ENCODE measurements around the gene LAMB3. TPM values are rescaled to one million over a fixed set of nuclear protein-coding genes. Genes with fewer than 3 reads are reported as not detected.

The LAMB3 gene
- total RNA-seq, 3 donors from 2014 or later (not counting 1 experiment from before 2014, with no cell fraction given): 1.2 to 2.3 (median 1.4) TPM

DNA sequence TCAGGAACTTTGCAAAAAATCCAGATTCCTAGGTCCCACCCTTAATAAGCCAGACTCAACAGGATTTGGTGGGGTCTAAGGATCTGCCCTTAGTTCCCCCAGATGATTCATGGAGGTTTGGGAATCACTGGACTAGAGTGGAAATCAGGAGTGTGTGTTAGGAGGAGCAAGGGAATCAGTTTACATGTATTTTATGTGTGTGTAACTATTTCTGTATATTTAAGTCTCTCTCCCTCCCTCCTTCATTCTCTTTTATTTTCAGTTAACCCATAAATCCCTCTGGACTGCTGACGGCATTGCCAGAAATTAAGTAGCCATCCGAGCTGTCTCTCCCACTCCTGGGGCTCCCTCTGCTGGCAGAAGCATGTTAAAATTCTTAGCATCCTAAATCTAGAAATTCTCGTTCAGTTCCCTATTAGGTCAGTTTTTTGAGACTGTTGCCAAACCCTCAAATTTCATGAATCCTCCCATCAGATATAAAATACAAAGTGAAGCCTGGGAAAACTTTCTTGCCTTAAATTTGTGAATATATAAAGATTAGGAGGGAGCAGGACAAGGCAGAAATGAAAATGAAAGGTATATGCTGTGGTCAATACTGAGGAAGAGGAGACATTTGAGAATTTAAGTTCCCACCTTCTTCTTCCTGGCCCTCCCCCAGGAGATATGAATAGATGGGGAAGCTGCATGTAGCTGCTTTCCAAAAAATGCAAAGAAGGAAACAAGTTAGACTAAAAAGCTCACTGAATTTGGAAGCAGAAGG, 40.7 kb upstream of the LAMB3 start:
- no peaks in the 10 kb centered on the region for H3K9me3 Mint-ChIP-seq
- no peak overlapping the region for H3K27ac Mint-ChIP-seq
- no peak overlapping the region for H3K4me3 Mint-ChIP-seq
- DNase-seq (peak; percentile 39 to 81), ATAC-seq (peak; percentile 63 to 65 (median 64))
- peaks cover 0 to 5% of the 10 kb centered on the region in 2 donors for H3K27me3 Mint-ChIP-seq (ENCODE audit: low read depth in 2 of 2)
- no peaks in the 10 kb centered on the region for H3K36me3 ChIP-seq (ENCODE audit: control insufficient read depth, insufficient read depth, low read length)
- intact Hi-C loops (cut with micrococcal nuclease): loop anchor here (2.0 to 5.0 kb wide), 2 partner anchors 54 to 116 kb away; no protein-coding TSS in a partner anchor
- H3K27me3 ChIP-seq (ENCODE audit: control insufficient read depth, insufficient read depth, low read length): no peaks in the 10 kb centered on the region
- H3K4me1 ChIP-seq (ENCODE audit: control insufficient read depth, insufficient read depth, low read length): no peaks in the 10 kb centered on the region
- peaks cover 9 to 11% of the 10 kb centered on the region in 2 donors for H3K4me1 Mint-ChIP-seq
- peak; percentile 86 for TF ChIP-seq CTCF (IDR thresholded peaks at IDR 0.05)
- no peaks in the 10 kb centered on the region for H3K36me3 Mint-ChIP-seq
- no peaks in the 10 kb centered on the region for H3K9me3 ChIP-seq (ENCODE audit: control insufficient read depth, insufficient read depth, low read length)
- no peak overlapping the region for H3K4me3 ChIP-seq (ENCODE audit: low read length)
- H3K27ac ChIP-seq (ENCODE audit: low read length): no peak overlapping the region
- WGBS (ENCODE audit: insufficient coverage): 9% methylated on average over 3 of the region's 3 CpGs

DNA sequence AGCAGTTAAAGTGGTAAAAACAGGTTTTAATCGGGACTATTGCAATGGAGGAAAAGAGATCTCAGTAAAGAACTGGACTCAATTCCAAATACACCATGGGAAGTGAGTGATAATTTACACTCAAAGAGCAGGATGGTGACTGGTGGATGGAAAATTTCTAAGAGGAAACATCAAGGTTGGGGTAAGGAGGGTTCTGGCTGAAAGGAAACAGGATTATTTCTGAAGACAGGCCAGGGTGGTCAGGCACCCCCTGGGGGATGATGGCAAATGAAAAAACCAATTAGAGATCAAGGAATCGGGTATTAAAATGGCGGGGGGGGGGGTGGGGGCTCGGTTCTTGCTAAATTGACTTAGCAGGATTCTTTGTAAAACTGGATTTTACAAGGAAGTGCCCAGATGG, 40.1 kb upstream of the LAMB3 start:
- Histone ChIP-seq H3K27ac (ENCODE audit: low read length) (no peak overlapping the region), H3K4me3 (ENCODE audit: low read length) (no peak overlapping the region), H3K27me3 (ENCODE audit: control insufficient read depth, insufficient read depth, low read length) (no peaks in the 10 kb centered on the region), H3K9me3 (ENCODE audit: control insufficient read depth, insufficient read depth, low read length) (no peaks in the 10 kb centered on the region), H3K4me1 (ENCODE audit: control insufficient read depth, insufficient read depth, low read length) (no peaks in the 10 kb centered on the region), H3K36me3 (ENCODE audit: control insufficient read depth, insufficient read depth, low read length) (no peaks in the 10 kb centered on the region)
- ATAC-seq (no peak), DNase-seq (no peak)
- Mint-ChIP-seq H3K4me1 (peaks cover 7 to 9% of the 10 kb centered on the region in 2 donors), H3K4me3 (no peak overlapping the region), H3K27ac (no peak overlapping the region), H3K27me3 (ENCODE audit: low read depth in 2 of 2) (peaks cover 0 to 5% of the 10 kb centered on the region in 2 donors), H3K9me3 (no peaks in the 10 kb centered on the region), H3K36me3 (no peaks in the 10 kb centered on the region)
- WGBS (ENCODE audit: insufficient coverage): 73% methylated on average over 4 of the region's 4 CpGs
- intact Hi-C loops (cut with micrococcal nuclease): loop anchor here (2.0 to 5.0 kb wide), 2 partner anchors 55 to 115 kb away; no protein-coding TSS in a partner anchor
- TF ChIP-seq CTCF (IDR thresholded peaks at IDR 0.05): no peak

DNA sequence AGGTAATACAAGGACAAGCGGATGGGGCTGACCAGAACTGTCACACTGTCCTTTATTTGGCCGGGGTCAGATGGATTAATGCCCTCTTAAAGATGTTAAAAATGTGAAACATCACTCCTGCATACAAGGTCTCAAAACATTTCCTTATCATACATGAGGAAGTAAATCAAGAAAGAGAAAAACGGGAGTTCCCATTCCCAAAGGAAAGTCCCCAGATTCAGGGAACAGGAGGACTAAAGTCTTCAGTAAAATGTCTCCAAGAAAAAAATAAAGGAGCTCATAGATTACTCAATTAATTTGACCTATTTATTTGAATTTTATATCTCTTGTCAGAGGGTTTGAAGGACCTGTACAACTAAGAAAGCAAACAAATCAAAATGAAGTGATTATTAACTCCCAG, 39.0 kb upstream of the LAMB3 start:
- H3K9me3 Mint-ChIP-seq: no peaks in the 10 kb centered on the region
- H3K9me3 ChIP-seq (ENCODE audit: control insufficient read depth, insufficient read depth, low read length): no peaks in the 10 kb centered on the region
- no peak overlapping the region for H3K4me3 ChIP-seq (ENCODE audit: low read length)
- intact Hi-C loops (cut with micrococcal nuclease): loop anchor here (5.0 kb wide), 1 partner anchor 56 kb away; no protein-coding TSS in a partner anchor
- DNase-seq: no peak
- H3K27me3 ChIP-seq (ENCODE audit: control insufficient read depth, insufficient read depth, low read length): no peaks in the 10 kb centered on the region
- no peak overlapping the region for H3K27ac Mint-ChIP-seq
- H3K4me3 Mint-ChIP-seq: no peak overlapping the region
- H3K36me3 ChIP-seq (ENCODE audit: control insufficient read depth, insufficient read depth, low read length): no peaks in the 10 kb centered on the region
- TF ChIP-seq CTCF (IDR thresholded peaks at IDR 0.05): no peak
- no peak overlapping the region for H3K27ac ChIP-seq (ENCODE audit: low read length)
- 62% methylated on average over 2 of the region's 3 CpGs for WGBS (ENCODE audit: insufficient coverage)
- peaks cover 8% of the 10 kb centered on the region in 2 donors for H3K4me1 Mint-ChIP-seq
- H3K27me3 Mint-ChIP-seq (ENCODE audit: low read depth in 2 of 2): peaks cover 0 to 5% of the 10 kb centered on the region in 2 donors
- H3K36me3 Mint-ChIP-seq: no peaks in the 10 kb centered on the region
- no peaks in the 10 kb centered on the region for H3K4me1 ChIP-seq (ENCODE audit: control insufficient read depth, insufficient read depth, low read length)
- ATAC-seq: no peak
